Liver (tissue), 9 donors: Measurements from ENCODE around the gene CIAO3. TPM values are rescaled to one million over a fixed set of nuclear protein-coding genes. Genes with fewer than 3 reads are reported as not detected.

ENCODE experiments used
- DNase-seq: peaks from one replicate; pipeline ENCODE4 v3.0.0-alpha.2; 2017; ENCODE audit warnings: low spot score
- H3K27ac ChIP-seq, 2 donors: one replicate each; pipeline ENCODE4 v1.7.0; 2013; ENCODE audit warnings: inconsistent platforms in 2 of 2, low read length in 2 of 2, control low read depth in 1 of 2, low read depth in 1 of 2, mild to moderate bottlenecking in 1 of 2
- H3K27me3 ChIP-seq, 4 donors: one replicate each; pipeline versions ENCODE4 v1.6.1 to v1.7.0; 2013; ENCODE audit warnings: low read length in 3 of 4, inconsistent platforms in 1 of 4, mild to moderate bottlenecking in 1 of 4, moderate library complexity in 1 of 4; ENCODE audit not compliant: control insufficient read depth in 4 of 4, insufficient read depth in 4 of 4
- H3K36me3 ChIP-seq, 4 donors: one replicate each; pipeline versions ENCODE4 v1.6.1 to v1.7.0; 2013; ENCODE audit warnings: low read length in 3 of 4, mild to moderate bottlenecking in 3 of 4, low read depth in 1 of 4, moderate library complexity in 1 of 4; ENCODE audit not compliant: control insufficient read depth in 4 of 4, insufficient read depth in 3 of 4
- H3K4me1 ChIP-seq, 4 donors: one replicate each; pipeline versions ENCODE4 v1.6.1 to v1.7.0; 2013; ENCODE audit warnings: low read length in 3 of 4, mild to moderate bottlenecking in 3 of 4, moderate library complexity in 1 of 4; ENCODE audit not compliant: control insufficient read depth in 4 of 4, insufficient read depth in 4 of 4
- H3K4me3 ChIP-seq, 3 donors: one replicate each; pipeline versions ENCODE4 v1.6.1 to v1.7.0; 2013; ENCODE audit warnings: low read length in 3 of 3, control low read depth in 1 of 3, low read depth in 1 of 3, mild to moderate bottlenecking in 1 of 3
- H3K9ac ChIP-seq, 2 donors: one replicate each; pipeline ENCODE4 v1.7.0; 2013; ENCODE audit warnings: low read length in 2 of 2, mild to moderate bottlenecking in 2 of 2, moderate library complexity in 2 of 2, control low read depth in 1 of 2, low read depth in 1 of 2
- H3K9me3 ChIP-seq, 4 donors: one replicate each; pipeline versions ENCODE4 v1.6.1 to v1.7.0; 2013; ENCODE audit warnings: low read length in 3 of 4; ENCODE audit not compliant: control insufficient read depth in 4 of 4
- EGR1 ChIP-seq, 2 donors: IDR thresholded peaks; 2 replicates each; pipeline ENCODE4 v1.6.1; 2016 to 2018; ENCODE audit warnings: antibody characterized with exemption in 2 of 2, low read depth in 2 of 2
- FOXA1 ChIP-seq: IDR thresholded peaks from 2 replicates; pipeline ENCODE4 v1.6.1; 2016; ENCODE audit warnings: antibody characterized with exemption
- FOXA2 ChIP-seq: IDR thresholded peaks from 2 replicates; pipeline ENCODE4 v1.6.1; 2016; ENCODE audit warnings: antibody characterized with exemption
- HNF4A ChIP-seq, 2 donors: conservative IDR thresholded peaks; 2 replicates each; pipeline ENCODE4 v1.6.1; 2016; ENCODE audit warnings: antibody characterized with exemption in 2 of 2, mild to moderate bottlenecking in 2 of 2
- HNF4G ChIP-seq: IDR thresholded peaks from 2 replicates; pipeline ENCODE4 v1.6.1; 2016; ENCODE audit warnings: antibody characterized with exemption
- JUND ChIP-seq, 2 donors: IDR thresholded peaks; 2 replicates each; pipeline ENCODE4 v1.6.1; 2016; ENCODE audit warnings: antibody characterized with exemption in 2 of 2
- MAX ChIP-seq: IDR thresholded peaks from 2 replicates; pipeline ENCODE4 v1.6.1; 2016; ENCODE audit warnings: antibody characterized with exemption
- NR2F2 ChIP-seq: IDR thresholded peaks from 2 replicates; pipeline ENCODE4 v1.6.1; 2016; ENCODE audit warnings: antibody characterized with exemption
- REST ChIP-seq: IDR thresholded peaks from 2 replicates; pipeline ENCODE4 v1.6.1; 2016; ENCODE audit warnings: antibody characterized with exemption, mild to moderate bottlenecking
- SP1 ChIP-seq: IDR thresholded peaks from 2 replicates; pipeline ENCODE4 v1.6.1; 2018; ENCODE audit warnings: antibody characterized with exemption, mild to moderate bottlenecking
- TAF1 ChIP-seq: conservative IDR thresholded peaks from 2 replicates; pipeline ENCODE4 v1.6.1; 2016; ENCODE audit warnings: antibody characterized with exemption, mild to moderate bottlenecking
- WGBS: extraction: QIAGEN DNeasy Blood & Tissue Kit; methylation state at CpG from one replicate; pipeline ENCODE4 v1.1.7; 2013; 5-methylcytosine and 5-hydroxymethylcytosine counted together
- polyA plus RNA-seq, 2 donors: library from polyadenylated mRNA; stranded (reverse) in 1 of 2; unstranded in 1 of 2; fragments of 200-250 nt in 1 of 2; fragments of >200 nt in 1 of 2; fragmentation: Nextera tagmentation in 1 of 2; extraction: Ambion mirVana in 1 of 2; gene quantifications; one replicate each; pipeline versions ENCODE4 v1.2.1 to v1.2.3, GENCODE V29; 2013 to 2015
- total RNA-seq, 2 donors: library from RNA; depleted of rRNA; stranded (reverse); fragments of >200 nt; gene quantifications; one replicate each; pipeline ENCODE4 v1.2.3, GENCODE V29; 2014
- TF ChIP-seq, protein P1 (sequence below): IDR thresholded peaks from 2 replicates; pipeline ENCODE4 v1.6.1; 2016; ENCODE audit warnings: antibody characterized with exemption
- TF ChIP-seq, protein P2 (sequence below): fragments of 150-350 bp; IDR thresholded peaks from 2 replicates; pipeline ENCODE4 v1.5.1; 2017; ENCODE audit warnings: improper control_type of control experiment, low read depth, low read length; ENCODE audit not compliant: missing input control
- TF ChIP-seq, protein P3 (sequence below): IDR thresholded peaks from 2 replicates; pipeline ENCODE4 v1.6.1; 2016; ENCODE audit warnings: antibody characterized with exemption
- donor health status: healthy.
- donor health status: healthy.
- donor health status: healthy.
- donor health status: healthy.
- donor health status: healthy.

Gene CIAO3
- total and polyA plus RNA-seq, 4 donors = 13.2 to 24.3 (median 16.5) TPM

- H3K36me3 ChIP-seq = no peaks in the 10 kb centered on the region
- DNase-seq = no peak
- no peaks in the 10 kb centered on the region for H3K4me1 ChIP-seq
- H3K27ac ChIP-seq = no peak overlapping the region
- TF ChIP-seq EGR1 (IDR thresholded peaks at IDR 0.05; ENCODE audit: low read depth in 2 of 2) (no peak), REST (no peak), HNF4A (conservative IDR thresholded peaks at IDR 0.05) (no peak), FOXA2 (no peak), TAF1 (no peak), FOXA1 (no peak), JUND (IDR thresholded peaks at IDR 0.05) (no peak), NR2F2 (no peak)
- TF ChIP-seq, protein P1, sequence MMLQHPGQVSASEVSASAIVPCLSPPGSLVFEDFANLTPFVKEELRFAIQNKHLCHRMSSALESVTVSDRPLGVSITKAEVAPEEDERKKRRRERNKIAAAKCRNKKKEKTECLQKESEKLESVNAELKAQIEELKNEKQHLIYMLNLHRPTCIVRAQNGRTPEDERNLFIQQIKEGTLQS = no peak
- TF ChIP-seq, protein P2, sequence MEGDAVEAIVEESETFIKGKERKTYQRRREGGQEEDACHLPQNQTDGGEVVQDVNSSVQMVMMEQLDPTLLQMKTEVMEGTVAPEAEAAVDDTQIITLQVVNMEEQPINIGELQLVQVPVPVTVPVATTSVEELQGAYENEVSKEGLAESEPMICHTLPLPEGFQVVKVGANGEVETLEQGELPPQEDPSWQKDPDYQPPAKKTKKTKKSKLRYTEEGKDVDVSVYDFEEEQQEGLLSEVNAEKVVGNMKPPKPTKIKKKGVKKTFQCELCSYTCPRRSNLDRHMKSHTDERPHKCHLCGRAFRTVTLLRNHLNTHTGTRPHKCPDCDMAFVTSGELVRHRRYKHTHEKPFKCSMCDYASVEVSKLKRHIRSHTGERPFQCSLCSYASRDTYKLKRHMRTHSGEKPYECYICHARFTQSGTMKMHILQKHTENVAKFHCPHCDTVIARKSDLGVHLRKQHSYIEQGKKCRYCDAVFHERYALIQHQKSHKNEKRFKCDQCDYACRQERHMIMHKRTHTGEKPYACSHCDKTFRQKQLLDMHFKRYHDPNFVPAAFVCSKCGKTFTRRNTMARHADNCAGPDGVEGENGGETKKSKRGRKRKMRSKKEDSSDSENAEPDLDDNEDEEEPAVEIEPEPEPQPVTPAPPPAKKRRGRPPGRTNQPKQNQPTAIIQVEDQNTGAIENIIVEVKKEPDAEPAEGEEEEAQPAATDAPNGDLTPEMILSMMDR = no peak
- TF ChIP-seq, protein P3, sequence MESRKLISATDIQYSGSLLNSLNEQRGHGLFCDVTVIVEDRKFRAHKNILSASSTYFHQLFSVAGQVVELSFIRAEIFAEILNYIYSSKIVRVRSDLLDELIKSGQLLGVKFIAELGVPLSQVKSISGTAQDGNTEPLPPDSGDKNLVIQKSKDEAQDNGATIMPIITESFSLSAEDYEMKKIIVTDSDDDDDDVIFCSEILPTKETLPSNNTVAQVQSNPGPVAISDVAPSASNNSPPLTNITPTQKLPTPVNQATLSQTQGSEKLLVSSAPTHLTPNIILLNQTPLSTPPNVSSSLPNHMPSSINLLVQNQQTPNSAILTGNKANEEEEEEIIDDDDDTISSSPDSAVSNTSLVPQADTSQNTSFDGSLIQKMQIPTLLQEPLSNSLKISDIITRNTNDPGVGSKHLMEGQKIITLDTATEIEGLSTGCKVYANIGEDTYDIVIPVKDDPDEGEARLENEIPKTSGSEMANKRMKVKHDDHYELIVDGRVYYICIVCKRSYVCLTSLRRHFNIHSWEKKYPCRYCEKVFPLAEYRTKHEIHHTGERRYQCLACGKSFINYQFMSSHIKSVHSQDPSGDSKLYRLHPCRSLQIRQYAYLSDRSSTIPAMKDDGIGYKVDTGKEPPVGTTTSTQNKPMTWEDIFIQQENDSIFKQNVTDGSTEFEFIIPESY = no peak
- WGBS = 80% methylated on average over 39 of the region's 39 CpGs
- H3K27me3 ChIP-seq = no peaks in the 10 kb centered on the region
- no peaks in the 10 kb centered on the region for H3K9me3 ChIP-seq
- H3K4me3 ChIP-seq = no peak overlapping the region
- no peak overlapping the region for H3K9ac ChIP-seq
Measured at GRCh38 chr16:747978-748746, 7.4 kb upstream of the CIAO3 start.

DNA sequence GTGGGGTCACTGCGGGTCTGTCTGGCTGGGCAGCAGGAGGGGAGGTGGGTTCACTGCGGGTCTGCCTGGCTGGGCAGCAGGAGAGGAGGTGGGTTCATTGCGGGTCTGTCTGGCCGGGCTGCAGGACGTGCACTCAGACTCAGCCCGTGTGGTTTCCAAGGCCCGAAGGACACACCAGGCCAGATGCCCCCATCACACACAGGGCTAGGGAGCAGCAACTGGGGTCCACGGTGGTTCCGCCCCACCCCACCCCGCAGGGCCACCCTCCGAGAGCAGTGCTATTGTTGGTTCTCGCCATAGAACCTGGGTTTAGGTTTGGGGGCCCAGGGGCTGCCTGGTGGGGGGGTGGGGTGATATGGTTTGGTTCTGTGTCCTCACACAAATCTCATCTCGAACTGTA, 5.8 kb upstream of the CIAO3 start:
- Histone ChIP-seq H3K4me3 (no peak overlapping the region), H3K27me3 (no peaks in the 10 kb centered on the region), H3K36me3 (no peaks in the 10 kb centered on the region), H3K27ac (no peak overlapping the region), H3K4me1 (no peaks in the 10 kb centered on the region), H3K9ac (no peak overlapping the region), H3K9me3 (no peaks in the 10 kb centered on the region)
- 77% methylated on average over 13 of the region's 13 CpGs for WGBS
- no peak for DNase-seq
- TF ChIP-seq, protein P2 = no peak
- TF ChIP-seq NR2F2 (no peak), REST (no peak), FOXA2 (no peak), MAX (no peak), TAF1 (no peak), SP1 (no peak), HNF4A (conservative IDR thresholded peaks at IDR 0.05) (no peak), JUND (IDR thresholded peaks at IDR 0.05) (no peak), HNF4G (no peak)
